ENCODE data around the gene MYO1G. TPM values are rescaled to one million over a fixed set of nuclear protein-coding genes. Genes with fewer than 3 reads are reported as not detected.
A peak's percentile ranks its signal among the peaks of the same experiment; 100 is the strongest.

Gene MYO1G
- polyA plus RNA-seq, 6 donors from 2014 or later: 83.1 to 151 (median 99.6) TPM

GRCh38 chr7:44974549-44974948 is 4.3 kb downstream of the MYO1G start:
- ATAC-seq (ENCODE audit: low read depth in 2 of 2) (no peak), DNase-seq (no peak)
- no peaks in the 10 kb centered on the region for H3K27me3 Mint-ChIP-seq
- peak overlapping the region in 4 of 6 donors; percentile 20 to 73 (median 46) for H3K27ac Mint-ChIP-seq
- no peaks in the 10 kb centered on the region for H3K9me3 Mint-ChIP-seq
- no peaks in the 10 kb centered on the region for H3K36me3 Mint-ChIP-seq
- H3K4me1 Mint-ChIP-seq: peaks cover 43 to 51% (median 45%) of the 10 kb centered on the region in 3 donors
- peak overlapping the region in 3 of 8 donors; percentile 15 to 49 (median 23) for H3K4me3 Mint-ChIP-seq

GRCh38 chr7:44973610-44974401 is 5.0 kb downstream of the MYO1G start:
- Mint-ChIP-seq H3K9me3 (no peaks in the 10 kb centered on the region), H3K27me3 (no peaks in the 10 kb centered on the region), H3K36me3 (no peaks in the 10 kb centered on the region), H3K27ac (peak overlapping the region in 5 of 6 donors; percentile 14 to 49 (median 33)), H3K4me1 (peaks cover 37 to 44% (median 37%) of the 10 kb centered on the region in 3 donors), H3K4me3 (peak overlapping the region in 1 of 8 donors; percentile 49)
- no peak for DNase-seq
- no peak for ATAC-seq (ENCODE audit: low read depth in 2 of 2)

DNA sequence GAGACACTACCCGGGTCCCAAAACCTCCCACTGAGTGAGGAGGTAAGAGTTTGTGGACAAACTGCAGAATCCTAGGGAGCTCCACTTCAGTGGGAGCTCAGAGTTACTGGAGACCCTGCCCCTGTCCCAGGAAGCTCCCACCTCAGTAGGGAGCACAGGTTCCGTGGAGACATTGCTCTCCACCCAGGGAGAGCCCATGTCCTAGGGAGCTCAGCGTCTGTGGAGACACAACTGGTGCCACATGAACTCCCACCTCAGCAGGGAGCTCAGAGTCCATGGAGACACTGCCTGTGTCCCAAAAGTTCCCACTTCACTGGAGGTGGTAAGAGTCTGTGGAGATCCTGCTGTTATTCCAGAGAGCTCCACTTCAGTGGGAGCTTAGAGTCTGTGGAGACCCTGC is 6.3 kb downstream of the MYO1G start:
- DNase-seq (no peak), ATAC-seq (ENCODE audit: low read depth in 2 of 2) (no peak)
- no peaks in the 10 kb centered on the region for H3K9me3 Mint-ChIP-seq
- no peaks in the 10 kb centered on the region for H3K36me3 Mint-ChIP-seq
- H3K27me3 Mint-ChIP-seq: no peaks in the 10 kb centered on the region
- peaks cover 29 to 37% (median 34%) of the 10 kb centered on the region in 3 donors for H3K4me1 Mint-ChIP-seq
- peak overlapping the region in 3 of 6 donors; percentile 57 to 77 (median 74) for H3K27ac Mint-ChIP-seq
- peak overlapping the region in 2 of 8 donors; percentile 21 to 41 for H3K4me3 Mint-ChIP-seq

GRCh38 chr7:44971902-44972441 is 6.8 kb downstream of the MYO1G start:
- H3K9me3 Mint-ChIP-seq: no peaks in the 10 kb centered on the region
- no peak overlapping the region for H3K4me3 Mint-ChIP-seq
- no peaks in the 10 kb centered on the region for H3K27me3 Mint-ChIP-seq
- no peaks in the 10 kb centered on the region for H3K36me3 Mint-ChIP-seq
- H3K4me1 Mint-ChIP-seq: peaks cover 24 to 37% (median 35%) of the 10 kb centered on the region in 3 donors
- no peak for ATAC-seq (ENCODE audit: low read depth in 2 of 2)
- H3K27ac Mint-ChIP-seq: peak overlapping the region in 3 of 6 donors; percentile 74 to 86 (median 77)
- DNase-seq: no peak

- no peaks in the 10 kb centered on the region for H3K27me3 Mint-ChIP-seq
Measured at GRCh38 chr7:44971188-44971901, 7.5 kb downstream of the MYO1G start.

DNA sequence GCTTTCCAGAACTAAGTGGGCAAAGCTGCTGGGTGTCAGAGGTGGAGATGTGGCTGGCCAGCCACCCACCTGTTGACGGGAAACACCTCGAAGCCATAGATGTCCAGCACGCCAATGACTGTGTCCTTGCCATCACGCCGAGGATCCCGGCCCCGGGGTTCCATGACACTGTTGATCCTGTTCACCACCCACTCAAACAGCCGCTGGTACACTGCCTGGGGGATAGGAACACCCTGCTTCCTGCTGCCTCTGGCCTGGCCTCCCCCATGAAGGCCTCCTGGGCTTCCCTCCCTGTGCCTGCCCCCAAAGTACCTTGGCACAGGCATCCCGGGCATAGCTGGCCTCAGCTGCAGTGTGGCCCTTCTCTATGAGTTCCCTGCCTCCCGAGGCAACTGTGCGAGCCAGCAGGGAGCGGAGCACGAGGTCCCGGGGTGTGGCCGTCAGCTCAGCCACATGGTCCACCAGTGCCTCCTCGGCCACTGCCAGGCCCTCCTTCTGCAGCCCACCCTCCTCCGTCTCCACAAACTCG is 8.2 kb downstream of the MYO1G start:
- Mint-ChIP-seq H3K9me3 (no peaks in the 10 kb centered on the region), H3K36me3 (no peaks in the 10 kb centered on the region), H3K27ac (no peak overlapping the region), H3K4me3 (no peak overlapping the region), H3K27me3 (no peaks in the 10 kb centered on the region), H3K4me1 (peaks cover 16 to 37% (median 26%) of the 10 kb centered on the region in 3 donors)
- ATAC-seq (ENCODE audit: low read depth in 2 of 2) (no peak), DNase-seq (no peak)

More at GRCh38 chr7:44971188-44971901, 7.5 kb downstream of the MYO1G start:
- peak overlapping the region in 3 of 6 donors; percentile 42 to 86 (median 77) for H3K27ac Mint-ChIP-seq
- ATAC-seq (ENCODE audit: low read depth in 2 of 2): no peak
- no peaks in the 10 kb centered on the region for H3K36me3 Mint-ChIP-seq
- peaks cover 19 to 37% (median 29%) of the 10 kb centered on the region in 3 donors for H3K4me1 Mint-ChIP-seq
- no peak overlapping the region for H3K4me3 Mint-ChIP-seq
- no peak for DNase-seq
- H3K9me3 Mint-ChIP-seq: no peaks in the 10 kb centered on the region

- ATAC-seq (ENCODE audit: low read depth in 2 of 2) (no peak), DNase-seq (no peak)
- H3K36me3 Mint-ChIP-seq: no peaks in the 10 kb centered on the region
- peak overlapping the region in 2 of 6 donors; percentile 37 to 54 for H3K27ac Mint-ChIP-seq
- peaks cover 16 to 36% (median 21%) of the 10 kb centered on the region in 3 donors for H3K4me1 Mint-ChIP-seq
- H3K9me3 Mint-ChIP-seq: no peaks in the 10 kb centered on the region
- no peaks in the 10 kb centered on the region for H3K27me3 Mint-ChIP-seq
- H3K4me3 Mint-ChIP-seq: no peak overlapping the region
Measured at GRCh38 chr7:44969701-44970522, 8.9 kb downstream of the MYO1G start.

GRCh38 chr7:44969049-44969700 is 9.6 kb downstream of the MYO1G start:
- no peaks in the 10 kb centered on the region for H3K36me3 Mint-ChIP-seq

DNA sequence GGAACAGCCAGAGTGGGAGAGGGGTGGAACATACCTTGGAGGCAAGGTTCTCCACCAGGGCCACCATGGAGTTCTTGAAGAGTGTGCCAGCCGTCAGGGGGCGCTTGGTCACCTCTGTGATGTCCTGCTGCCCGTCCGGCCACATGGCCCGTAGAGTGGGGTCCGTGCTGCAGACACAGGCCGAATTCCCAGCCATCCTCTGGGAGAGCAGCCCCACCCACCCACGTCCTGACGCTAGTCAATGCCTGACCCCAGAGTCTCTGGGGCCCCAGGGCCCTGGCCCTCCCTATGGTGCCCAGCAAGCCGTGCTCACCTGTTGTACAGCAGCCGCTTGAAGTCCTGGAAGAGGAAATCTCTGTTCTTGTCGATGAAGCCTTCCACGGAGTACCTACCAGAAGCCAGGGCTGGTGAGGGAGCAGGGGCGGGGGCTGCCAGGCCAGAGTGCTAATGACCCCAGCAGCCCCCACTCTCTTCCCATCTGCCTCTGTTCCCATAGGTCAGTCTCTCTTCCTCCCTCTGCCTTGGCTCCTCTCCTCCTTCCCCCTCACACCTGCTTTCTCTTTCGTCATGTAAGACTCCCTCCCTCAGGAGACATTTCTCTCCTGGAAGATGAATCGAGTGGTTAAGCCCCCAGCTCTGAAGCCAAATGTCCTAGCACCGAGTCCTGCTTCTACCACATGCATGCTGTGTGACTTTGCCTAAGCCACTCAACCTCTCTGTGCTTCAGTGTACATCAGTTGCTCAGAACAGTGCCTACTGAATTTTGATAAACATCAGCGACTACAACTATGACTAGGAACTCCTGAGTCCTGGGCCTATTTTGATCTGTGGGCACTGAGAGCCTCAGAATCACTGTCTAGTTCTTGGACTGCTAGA is 11.0 kb downstream of the MYO1G start:
- no peak overlapping the region for H3K4me3 Mint-ChIP-seq
- no peak for ATAC-seq (ENCODE audit: low read depth in 2 of 2)
- H3K27ac Mint-ChIP-seq: peak overlapping the region; percentile 44 to 94 (median 80)
- no peaks in the 10 kb centered on the region for H3K27me3 Mint-ChIP-seq
- no peak for DNase-seq
- H3K9me3 Mint-ChIP-seq: no peaks in the 10 kb centered on the region
- H3K4me1 Mint-ChIP-seq: peaks cover 13 to 32% (median 16%) of the 10 kb centered on the region in 3 donors
- no peaks in the 10 kb centered on the region for H3K36me3 Mint-ChIP-seq

More at GRCh38 chr7:44969049-44969700, 9.6 kb downstream of the MYO1G start:
- DNase-seq (no peak), ATAC-seq (ENCODE audit: low read depth in 2 of 2) (no peak)
- no peaks in the 10 kb centered on the region for H3K9me3 Mint-ChIP-seq
- peaks cover 13 to 32% (median 18%) of the 10 kb centered on the region in 3 donors for H3K4me1 Mint-ChIP-seq
- H3K27ac Mint-ChIP-seq: no peak overlapping the region
- no peaks in the 10 kb centered on the region for H3K27me3 Mint-ChIP-seq
- H3K4me3 Mint-ChIP-seq: no peak overlapping the region

DNA sequence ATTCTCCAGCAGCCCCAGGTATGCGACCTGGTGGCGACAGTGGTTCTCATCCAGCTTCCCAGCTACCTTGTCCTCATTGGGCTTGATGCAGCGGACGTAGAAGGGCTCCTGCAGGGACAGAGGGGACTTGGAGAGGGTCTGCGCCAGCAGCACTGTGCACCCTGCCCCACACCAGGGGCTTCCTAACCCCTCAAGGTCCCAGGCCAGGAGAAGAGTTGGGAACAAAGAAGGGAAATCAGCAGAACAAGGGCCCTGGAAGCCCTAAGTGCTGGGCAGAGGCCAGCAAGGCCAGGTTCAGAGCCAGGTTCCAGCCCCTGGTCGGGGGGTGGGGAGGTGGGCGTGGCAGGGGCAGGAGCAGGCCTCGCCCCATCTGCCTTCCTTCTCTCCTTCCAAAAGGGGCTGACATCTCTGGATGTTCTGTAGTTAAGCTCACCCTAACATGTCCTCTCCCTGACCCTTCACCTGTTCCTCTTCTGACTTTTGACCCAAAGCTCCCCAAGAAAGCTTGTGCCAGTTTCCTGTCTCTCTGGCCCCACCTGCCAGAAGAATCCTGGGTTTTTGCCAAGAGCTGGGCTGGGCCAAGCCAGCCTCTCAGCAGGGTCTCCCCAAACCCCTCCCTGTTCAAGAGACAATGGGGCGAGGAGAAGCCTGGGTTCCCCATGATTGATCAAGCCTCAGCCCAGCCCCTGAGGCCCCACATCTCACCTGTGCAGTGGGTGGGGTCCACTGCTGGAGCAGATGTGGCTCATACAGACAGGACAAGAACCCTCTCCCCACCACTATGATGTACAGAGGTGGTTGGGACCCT is 11.9 kb downstream of the MYO1G start:
- DNase-seq: no peak

More for the DNA sequence above, 11.9 kb downstream of the MYO1G start:
- H3K4me1 Mint-ChIP-seq: peaks cover 8 to 25% (median 15%) of the 10 kb centered on the region in 3 donors
- H3K27ac Mint-ChIP-seq: peak overlapping the region in 4 of 6 donors; percentile 7 to 94 (median 80)
- ATAC-seq (ENCODE audit: low read depth in 2 of 2): no peak
- H3K4me3 Mint-ChIP-seq: peak overlapping the region in 1 of 8 donors; percentile 15
- H3K9me3 Mint-ChIP-seq: no peaks in the 10 kb centered on the region
- H3K36me3 Mint-ChIP-seq: no peaks in the 10 kb centered on the region
- H3K27me3 Mint-ChIP-seq: no peaks in the 10 kb centered on the region

Measured in naive B cell (primary cell).